NCI-H460 (cell line): ENCODE data around the gene FADD. TPM values are rescaled to one million over a fixed set of nuclear protein-coding genes. Genes with fewer than 3 reads are reported as not detected.
A peak's percentile ranks its signal among the peaks of the same experiment; 100 is the strongest.
"Not testable (repeated sequence)": the region's sequence is repeated elsewhere in the genome, so short reads cannot be mapped to it uniquely, and the experiment has no call there.

Experiments used
- DNase-seq: peaks from one replicate; pipeline ENCODE4 v3.0.0-alpha.2; 2016; ENCODE audit warnings: low read depth; ENCODE audit errors: extremely low read depth
- total RNA-seq: library from RNA; depleted of rRNA; stranded (reverse); fragments of >200 nt; shearing (Covaris generic); gene quantifications from 2 replicates; pipeline ENCODE4 v1.2.3, GENCODE V29; 2014

The FADD gene
- total RNA-seq, 1 experiment from 2014 or later: 22.3 TPM

GRCh38 chr11:70176940-70177689, 26.0 kb upstream of the FADD start:
- peak; percentile 25 for DNase-seq

GRCh38 chr11:70180906-70181305, 22.2 kb upstream of the FADD start:
- DNase-seq: no peak

- no peak for DNase-seq
Measured at GRCh38 chr11:70182266-70182665, 20.8 kb upstream of the FADD start.

- no peak for DNase-seq
Measured at GRCh38 chr11:70183032-70183431, 20.1 kb upstream of the FADD start.

GRCh38 chr11:70183483-70184176, 19.5 kb upstream of the FADD start:
- no peak for DNase-seq

GRCh38 chr11:70184396-70184795, 18.7 kb upstream of the FADD start:
- no peak for DNase-seq

- no peak for DNase-seq
Measured at GRCh38 chr11:70185348-70186055, 17.6 kb upstream of the FADD start.

GRCh38 chr11:70186420-70186819, 16.7 kb upstream of the FADD start:
- no peak for DNase-seq

GRCh38 chr11:70186936-70187335, 16.2 kb upstream of the FADD start:
- DNase-seq: no peak

- no peak for DNase-seq
Measured at GRCh38 chr11:70187771-70188170, 15.3 kb upstream of the FADD start.

GRCh38 chr11:70189622-70190021, 13.5 kb upstream of the FADD start:
- DNase-seq: no peak

GRCh38 chr11:70191495-70192140, 11.5 kb upstream of the FADD start:
- peak; percentile 54 for DNase-seq

- no peak for DNase-seq
Measured at GRCh38 chr11:70192666-70193410, 10.3 kb upstream of the FADD start.

- DNase-seq: no peak
Measured at GRCh38 chr11:70193411-70194292, 9.4 kb upstream of the FADD start.

GRCh38 chr11:70194792-70195791, 8.0 kb upstream of the FADD start:
- no peak for DNase-seq

GRCh38 chr11:70200212-70200844, 2.8 kb upstream of the FADD start:
- DNase-seq: no peak

- not testable (repeated sequence) for DNase-seq
Measured at GRCh38 chr11:70201047-70201446, 2.0 kb upstream of the FADD start.
